Measurements from ENCODE around the gene TIMM23. TPM values are rescaled to one million over a fixed set of nuclear protein-coding genes. Genes with fewer than 3 reads are reported as not detected.

TIMM23 gene
- polyA plus RNA-seq, 3 donors, result 62.4 to 67.3 (median 65.6) TPM

DNA sequence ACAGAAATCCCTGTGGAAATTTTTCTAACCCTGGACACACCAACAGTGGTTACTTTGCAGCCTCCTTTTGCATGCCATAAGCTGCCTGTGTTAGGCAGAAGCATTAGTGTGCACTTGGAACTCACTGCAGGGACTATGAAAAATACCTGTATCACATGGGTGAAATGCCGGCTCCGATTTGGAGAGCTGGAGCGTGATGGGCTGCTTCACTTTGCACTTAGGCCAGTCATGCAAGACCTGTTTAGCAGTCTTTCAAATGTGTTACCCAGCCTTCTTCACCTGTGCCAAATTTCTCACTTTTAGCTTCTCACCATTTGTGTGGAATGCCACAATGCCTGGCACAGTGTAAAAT, 46.9 kb downstream of the TIMM23 start:
- no peak for DNase-seq

DNA sequence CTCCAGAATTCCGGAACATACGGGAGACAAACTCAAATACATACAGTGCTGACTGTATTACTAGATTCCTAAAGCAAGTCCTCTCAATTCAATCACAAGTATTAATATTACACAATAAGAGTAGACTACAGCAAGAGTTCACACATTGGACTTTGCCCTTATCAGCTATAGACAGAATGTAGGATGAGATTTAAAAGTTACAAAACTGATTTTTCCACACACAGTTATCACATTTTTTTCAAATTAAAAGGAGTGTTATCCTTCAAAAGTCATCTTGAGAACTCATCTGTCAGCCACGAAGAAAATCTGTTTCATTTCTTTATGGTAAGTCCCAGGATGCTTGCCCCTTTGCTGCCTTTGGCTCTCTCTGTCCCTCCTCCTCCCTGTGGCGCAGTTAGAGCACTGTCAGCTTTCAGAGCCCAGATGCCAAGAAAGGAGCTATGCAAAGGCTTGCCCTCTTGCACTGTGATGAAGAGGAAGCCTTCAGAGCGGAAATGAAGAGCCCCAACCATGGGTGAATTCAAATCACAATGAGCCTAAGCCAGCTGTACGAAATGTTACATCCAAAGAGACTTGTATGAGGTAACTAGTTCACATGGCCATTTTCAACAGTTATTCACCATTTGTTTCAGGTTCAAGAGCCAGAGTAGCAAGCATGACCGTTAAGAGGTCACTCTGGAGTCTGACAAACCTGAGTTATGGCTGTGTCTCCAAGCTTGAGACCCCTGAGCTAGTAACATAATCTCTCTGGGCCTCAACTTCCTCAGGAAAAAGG, 47.5 kb downstream of the TIMM23 start:
- DNase-seq, result no peak

DNA sequence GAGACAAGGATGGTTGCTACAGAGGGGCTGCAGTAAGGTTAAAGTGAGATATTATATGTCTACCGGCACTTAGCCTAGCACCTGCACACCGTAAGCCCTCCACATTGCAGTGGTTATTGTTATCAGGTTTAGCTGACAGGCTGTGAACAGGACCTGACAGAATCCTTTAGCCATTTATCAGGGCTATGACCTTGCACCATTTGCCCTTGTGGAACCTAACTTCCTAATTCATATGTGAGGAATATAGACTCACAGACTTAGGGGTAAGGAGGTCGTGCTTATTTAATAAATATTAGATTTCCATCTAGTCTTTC, 48.0 kb downstream of the TIMM23 start:
- DNase-seq, result no peak

DNA sequence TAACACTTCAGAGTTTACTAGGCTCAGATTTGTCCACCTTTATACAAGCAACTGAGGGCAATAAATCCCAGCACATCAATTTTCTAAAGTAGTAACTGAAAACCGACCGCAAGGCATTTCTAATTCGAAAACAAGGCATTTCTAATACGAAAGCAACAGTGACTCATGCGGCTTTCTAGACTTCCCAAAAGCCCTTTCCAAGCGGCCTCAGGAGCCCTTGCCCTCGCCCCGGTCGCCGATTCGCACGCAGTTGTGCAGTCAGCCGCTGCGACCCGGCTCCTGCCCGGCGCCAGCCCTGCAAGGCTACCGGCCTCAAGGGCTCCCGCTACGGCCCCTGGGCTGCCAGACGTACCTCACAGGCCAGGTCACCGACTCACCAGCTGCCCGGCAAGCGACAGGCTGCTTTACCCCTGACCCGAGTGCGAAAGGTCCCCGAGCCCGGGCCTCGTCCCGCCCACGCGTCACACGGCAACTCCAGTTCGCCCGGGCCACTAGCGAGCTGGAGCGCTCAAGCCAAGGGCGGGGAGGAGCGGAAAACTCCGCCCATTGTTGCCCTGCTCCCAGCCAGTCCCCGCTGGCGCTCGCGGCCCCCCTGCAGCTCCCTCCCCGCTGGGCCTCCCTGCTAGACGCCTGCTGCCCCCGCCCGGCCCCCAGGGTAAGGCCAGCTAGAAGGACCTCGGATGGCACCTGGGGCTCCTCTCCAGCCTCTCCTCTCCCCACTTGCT, 50.9 kb downstream of the TIMM23 start:
- DNase-seq, result peak; percentile 85

DNA sequence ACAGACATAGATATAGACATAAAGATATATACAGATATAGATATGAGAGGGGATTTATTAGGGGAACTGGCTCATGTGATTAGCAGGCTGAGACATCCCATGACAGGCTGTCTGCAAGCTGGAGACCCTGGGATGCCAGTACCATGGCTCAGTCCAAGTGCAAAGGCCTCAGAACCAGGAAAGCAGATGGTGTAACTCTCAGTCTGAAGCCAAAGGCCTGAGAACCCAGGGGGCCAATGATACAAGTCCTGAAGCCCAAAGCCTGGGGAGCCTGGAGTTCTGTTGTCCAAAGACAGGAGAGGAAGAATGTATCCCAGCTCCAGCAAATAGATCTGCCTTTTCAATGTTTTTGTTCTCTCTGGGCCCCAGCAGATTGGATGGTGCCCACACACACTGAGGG, 52.7 kb downstream of the TIMM23 start:
- DNase-seq, result no peak

DNA sequence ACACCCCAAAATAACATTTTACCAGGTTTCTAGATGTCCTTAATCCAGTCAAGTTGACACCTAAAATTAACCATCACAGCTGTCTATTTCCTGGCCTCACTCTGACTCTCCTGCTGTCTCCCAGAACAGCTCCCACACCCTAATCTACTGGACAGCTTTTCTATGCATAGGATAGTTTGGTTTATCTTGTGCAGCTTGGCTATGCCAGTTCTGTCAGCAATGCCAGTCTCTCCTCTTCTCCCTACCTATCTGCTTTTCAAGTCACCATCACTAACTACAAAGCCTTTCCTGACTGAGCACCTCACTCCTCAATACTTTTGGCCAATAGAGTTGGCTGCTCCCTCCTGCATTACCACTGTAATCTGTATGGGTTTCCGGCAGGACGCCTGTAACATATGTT, 53.1 kb downstream of the TIMM23 start:
- no peak for DNase-seq

DNA sequence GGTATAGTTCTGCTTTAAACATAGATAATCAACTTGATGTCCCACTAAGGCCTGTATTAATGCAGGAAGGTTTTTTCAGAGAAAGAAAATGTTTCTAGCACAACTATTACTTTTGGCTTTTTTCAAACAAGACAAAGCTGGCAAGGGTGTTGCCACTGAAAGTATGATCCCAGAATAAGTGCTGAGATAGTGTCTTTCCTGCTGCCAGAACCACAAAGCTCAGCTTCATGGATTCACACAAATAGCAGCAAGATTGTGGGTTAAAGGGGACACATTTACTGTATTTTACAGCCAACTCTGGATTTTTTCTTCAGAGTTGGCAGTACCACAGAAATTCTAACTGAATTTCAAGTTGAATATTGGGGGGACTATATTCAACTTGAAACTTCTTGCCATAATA, 53.8 kb downstream of the TIMM23 start:
- DNase-seq, result no peak

DNA sequence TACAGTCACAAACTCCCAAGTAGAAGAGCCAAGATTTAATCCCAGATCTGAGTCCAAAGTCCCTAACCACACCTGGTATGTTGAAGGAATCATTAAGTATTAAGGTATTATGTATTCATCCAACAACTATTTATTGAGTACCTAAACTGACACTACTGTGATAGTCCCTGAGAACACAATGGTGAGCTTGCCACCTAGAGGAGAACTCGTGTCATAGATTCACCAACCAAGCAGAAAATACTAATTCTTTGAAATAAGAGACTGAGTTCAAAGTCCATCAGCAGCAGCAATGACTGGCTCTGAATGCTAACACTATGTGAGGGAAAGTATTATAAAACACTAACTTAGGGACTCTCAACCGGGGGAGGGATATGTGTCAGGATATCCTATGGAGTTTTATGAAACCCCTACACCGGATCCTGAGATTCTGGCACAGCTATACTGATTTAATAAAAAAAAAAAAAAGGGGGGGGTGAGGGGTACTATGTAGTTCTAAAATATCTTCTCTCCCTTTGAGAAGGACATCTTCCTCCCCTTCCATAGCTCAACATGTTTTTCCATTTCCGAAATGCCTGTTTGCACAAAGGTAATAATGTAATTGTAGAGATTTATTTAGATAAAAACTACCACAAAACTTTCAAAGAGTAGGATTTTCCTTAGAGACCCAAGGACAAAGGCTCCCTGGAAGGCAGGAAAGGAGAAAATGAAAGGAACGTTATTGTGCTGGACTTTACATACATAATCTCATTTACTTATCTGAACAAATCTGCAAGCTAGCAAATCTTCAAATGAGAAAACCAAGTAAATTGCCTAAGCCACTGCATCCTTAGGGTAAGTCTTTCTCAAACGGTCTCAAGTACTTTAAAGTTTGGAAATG, 56.5 kb downstream of the TIMM23 start:
- peak; percentile 54 for DNase-seq

DNA sequence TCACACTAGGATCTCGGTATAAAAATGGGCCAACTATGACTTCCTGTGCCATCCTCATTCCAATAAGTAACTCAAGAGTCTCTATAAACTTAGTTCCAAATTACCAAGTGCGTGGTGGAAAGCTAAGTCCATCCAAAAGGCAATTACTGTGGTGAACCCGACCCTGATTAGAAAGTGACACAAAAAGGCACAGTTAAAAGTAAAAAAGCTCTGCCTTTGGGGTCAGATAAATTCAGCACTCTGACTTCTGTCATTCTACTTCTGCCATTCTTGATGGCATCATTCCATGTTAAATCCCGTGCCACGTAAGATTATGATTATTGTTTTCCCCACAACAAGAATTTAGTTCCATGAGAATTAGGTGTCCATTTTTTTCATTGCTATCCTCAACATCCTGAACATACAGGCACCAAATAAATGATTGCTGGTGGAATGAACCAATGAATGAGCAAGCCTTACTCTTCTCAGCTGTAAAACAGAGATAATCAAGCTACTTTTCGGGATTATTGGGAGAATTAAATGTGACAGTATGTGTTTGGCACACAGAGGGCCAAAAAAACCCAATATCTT, 57.3 kb downstream of the TIMM23 start:
- no peak for DNase-seq

DNA sequence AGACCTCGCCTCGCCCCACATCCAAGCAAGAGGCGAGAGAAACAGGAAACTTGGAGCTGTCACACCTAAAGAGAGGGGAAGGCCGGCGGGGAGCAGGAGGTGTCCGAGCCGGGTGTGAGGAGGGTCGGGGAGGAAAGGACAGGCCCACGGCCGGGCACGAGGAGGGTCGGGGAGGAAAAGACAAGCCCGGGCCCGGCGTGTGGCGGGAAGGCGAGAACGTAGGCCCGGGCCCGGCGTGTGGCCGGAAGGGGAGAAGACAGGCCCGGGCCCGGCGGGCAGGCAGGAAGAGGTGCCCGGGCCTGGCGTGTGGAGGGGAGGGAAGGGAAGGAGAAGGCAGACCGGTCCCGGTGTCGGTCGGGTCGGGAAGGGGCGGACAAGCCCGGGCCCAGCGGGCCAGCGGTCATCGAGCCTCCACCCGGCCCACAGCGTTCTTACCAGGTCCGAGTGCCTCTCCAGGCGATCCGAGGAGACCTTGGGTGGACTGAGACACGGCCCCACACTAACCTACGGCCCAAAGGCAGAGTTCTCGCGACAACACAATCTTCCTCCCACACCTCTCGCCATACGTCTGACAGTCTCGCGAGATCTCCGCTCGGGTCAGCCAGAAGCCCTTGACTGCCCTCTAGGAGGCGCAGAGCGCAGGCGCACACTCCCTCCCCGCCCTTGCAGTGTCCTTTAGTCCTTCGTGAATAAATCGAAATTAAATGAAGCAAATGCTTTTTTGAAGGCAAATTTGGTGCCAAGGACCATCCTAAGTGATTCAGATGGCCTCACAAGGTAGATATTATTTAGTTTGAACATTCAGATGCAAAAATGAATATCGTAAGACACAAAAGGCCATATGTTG, 58.0 kb downstream of the TIMM23 start, which contains the start of gene NCOA4:
NCOA4 (minus strand) TSS at position 533 of the 847 bp plus-strand sequence. CDS start 13,943 bp downstream, outside the sequence.
- peak; percentile 98 for DNase-seq

DNA sequence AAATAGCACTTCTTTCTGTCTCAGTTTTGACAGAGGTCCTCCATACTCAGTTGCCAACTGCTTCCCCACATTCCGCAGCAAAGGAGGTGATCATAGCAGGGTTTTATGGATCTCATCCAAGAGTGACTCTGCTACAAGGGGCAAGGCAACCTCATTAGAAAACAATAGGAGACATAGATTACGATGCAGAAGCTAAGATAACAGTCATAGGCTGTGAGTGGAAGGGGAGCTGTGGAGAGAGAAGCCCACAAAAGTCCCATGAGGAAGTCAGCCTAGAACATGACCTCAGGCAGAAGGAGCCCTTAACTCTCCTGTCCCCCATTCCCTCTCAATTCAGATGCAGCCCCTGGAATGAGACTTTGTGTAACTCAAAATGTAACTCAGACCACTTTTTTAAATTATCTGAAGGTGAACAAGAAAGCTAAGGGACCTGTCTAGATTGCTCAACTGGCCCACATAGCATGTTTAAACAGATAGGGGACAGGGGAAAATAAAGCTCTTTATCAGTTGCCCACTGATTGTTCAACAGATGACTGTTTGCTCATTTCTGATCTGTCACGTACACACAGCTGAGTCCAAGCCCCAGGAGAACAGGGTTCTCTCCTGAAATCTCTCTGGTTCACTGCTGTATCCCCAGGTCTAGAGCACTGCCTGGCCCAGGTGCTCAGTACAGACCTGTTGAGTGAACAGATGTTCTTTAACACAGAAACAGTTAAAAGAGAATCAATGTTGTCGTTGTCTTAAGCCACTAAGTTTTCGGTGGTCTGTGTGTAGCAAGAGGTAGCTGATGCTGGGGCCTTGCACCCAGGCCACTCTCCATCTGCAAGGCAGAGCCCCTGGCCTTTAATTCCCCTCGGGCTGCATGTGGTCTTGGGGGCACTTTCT, 59.6 kb downstream of the TIMM23 start:
- no peak for DNase-seq

DNA sequence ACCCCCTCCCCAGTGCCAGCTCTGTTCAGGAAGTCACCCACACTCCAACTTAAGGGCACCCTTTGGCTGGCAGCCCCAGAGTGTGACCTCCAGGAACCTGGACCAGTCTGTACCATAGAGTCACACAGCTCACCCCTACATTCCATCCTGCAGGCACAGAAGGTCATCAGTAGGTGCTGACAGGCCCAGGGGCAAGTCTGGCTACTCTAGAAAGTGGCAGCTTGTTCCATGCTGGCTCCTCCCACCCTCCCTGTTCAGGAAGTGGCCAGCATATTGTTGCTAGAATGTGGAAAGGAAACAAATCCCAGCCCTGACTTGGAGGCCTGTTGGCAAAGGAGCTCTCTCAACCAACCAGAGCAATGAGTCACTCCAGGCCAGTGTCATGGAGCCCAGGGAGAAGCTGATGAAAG, 61.3 kb downstream of the TIMM23 start:
- DNase-seq, result no peak

DNA sequence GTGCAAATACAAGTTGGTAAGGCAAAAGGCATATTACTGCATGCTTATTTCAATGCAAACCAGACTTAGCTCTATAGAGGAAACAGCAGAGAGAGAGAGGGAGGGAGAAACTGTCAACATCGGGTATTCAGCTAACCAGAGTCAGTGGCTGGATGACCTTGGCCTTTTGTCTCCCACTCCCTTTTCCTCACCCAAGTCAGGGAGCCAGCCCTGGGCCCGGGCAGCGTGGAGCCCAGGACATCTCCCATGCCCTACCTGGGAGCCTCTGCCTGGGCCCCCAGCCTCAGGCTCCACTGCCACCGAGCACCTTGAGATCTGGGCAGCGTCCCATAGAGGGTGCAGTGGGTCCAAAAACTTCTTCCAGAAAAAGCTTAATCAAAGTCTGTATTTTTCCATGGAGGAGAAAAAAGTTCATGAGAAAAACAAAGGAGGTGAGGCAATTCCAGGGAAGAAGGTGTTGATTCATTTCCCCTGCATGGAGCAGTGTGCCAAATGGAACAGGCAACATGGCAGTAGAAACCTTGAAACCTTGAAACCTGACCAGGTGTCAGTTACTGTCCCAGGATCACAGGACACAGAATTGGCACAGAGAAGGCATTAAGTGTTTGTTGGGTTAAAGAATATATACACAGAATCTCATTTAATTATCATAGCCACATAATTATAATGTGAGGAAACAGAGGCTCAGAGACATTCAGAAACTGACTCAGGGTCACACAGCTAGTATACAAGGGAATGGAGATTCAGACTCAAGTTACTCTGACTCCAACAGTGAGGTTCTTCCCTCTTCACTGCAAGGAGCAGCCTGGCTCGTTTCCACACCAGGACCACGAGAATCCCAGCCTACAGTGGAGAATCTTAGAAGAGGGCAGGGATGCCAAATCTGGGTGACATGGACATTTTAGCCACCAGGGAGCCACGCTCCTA, 63.9 kb downstream of the TIMM23 start:
- DNase-seq, result no peak

DNA sequence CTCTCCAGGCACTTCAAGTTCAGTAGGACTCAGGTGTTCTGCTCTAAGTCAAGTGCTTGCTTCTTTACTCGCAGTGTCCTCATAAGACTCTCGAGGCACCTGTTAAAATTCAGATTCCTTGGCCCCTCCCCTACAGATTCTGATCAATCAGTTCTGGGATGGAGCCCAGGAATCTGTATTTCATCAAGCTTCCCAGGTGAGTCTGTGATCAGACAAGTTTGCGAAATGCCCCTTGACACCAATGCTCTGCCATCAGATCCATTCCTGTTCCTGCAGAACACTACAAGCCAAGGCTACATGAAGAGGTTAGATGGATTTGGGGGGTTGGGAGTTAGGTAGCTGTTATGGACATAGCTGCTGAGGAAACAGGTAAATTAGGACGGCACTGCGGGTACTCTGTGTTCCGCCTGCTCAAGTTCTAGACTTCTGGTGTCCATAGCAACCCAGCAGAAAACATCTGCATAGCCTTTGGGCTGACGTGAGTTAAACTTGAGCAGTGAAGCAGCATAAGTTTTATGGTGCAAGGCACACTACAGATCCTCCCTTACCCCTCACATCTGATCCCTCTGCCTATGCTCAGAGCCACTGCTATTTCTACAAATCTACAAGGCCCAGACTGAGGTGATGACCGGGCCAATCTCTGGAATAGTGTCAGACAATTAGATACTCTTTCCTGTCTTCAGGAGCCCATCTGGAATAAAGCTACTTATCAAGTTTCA, 65.0 kb downstream of the TIMM23 start:
- DNase-seq, result peak; percentile 80

DNA sequence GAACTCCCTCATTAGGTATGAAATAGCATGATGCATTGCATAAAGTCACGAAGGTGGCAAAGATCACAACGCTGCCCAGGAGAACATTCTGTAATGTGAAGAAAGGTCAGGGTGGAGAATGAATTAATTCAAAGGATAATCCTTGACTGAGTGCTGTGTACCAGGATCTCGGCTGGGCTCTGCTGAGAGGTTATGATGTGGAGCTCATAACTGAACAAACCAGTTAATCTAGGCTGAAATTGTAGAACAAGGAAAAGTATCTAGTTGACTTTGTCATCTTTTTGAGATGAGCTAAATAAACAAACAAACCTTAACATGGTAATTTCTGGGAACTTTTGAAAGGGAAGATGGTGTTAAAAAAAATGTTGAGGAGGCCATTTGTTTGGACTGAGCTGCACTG, 67.7 kb downstream of the TIMM23 start:
- DNase-seq, result no peak

DNA sequence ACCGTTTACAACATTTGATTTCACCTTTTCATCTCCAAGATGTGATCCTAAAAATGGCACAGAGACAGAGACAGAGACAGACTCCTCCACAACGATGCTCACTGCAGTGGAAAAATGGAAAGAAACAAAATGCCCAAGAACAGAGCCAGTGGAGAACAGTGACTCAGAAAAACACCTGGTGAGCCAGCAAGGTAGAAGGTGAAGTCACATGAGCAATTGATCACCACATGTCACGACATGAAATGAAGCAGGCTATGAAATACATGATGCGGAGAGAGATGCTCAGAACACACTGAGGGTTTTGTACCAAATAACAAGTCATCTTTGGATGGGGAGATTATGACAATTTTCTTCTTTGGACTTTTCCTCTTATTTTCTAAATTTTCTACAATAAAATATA, 70.2 kb downstream of the TIMM23 start:
- DNase-seq, result no peak

DNA sequence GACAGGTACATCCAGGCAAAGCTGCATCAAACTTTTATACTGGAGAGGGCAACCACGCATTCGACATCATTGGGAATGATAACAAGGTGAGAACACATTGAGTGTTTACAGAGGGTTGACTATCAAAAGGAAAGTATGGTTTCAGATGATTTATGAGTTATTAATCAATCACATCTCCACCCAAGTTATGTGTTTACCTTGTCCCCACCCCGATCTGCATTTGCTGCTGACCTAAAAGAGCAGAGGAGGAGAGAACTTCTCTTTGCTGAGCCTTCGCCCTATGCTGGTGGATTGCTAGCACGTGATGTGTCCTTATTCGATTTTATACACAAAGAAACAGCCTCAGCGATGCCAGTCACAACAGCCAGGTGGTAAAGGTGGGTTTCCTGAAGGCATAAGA, 74.0 kb downstream of the TIMM23 start, which contains the start of gene MSMB:
MSMB (minus strand) TSS at position 9 of the 400 bp plus-strand sequence. CDS start 32 bp downstream, outside the sequence.
- DNase-seq, result no peak

DNA sequence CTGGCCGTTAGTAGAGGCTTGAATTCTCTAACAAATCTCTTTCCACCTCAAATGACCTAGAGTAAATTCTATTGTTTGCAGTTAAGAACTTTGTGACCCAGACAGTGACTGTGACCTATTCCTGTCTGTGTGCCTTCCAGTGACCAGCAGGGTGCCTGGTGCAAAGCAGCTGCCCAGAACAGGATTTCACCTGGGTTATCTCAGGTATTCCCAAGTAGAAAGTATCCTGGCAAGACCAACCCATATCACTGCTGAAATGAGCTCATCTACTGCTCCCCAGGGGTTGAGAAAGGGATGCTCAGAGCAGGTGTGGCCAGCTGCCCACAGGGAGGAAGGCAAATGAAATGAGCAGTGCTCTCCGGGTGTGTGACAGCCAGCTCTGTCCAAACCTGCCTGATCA, 75.9 kb downstream of the TIMM23 start:
- no peak for DNase-seq

Data from renal pelvis (tissue), 4 donors.